Aortic smooth muscle cell (primary cell): ENCODE data around the gene FOXD4L3. TPM values are rescaled to one million over a fixed set of nuclear protein-coding genes. Genes with fewer than 3 reads are reported as not detected.

ENCODE experiments used
- total RNA-seq: library from RNA; depleted of rRNA; stranded (reverse); fragments of >200 nt; gene quantifications from 2 replicates; pipeline ENCODE4 v1.2.3, GENCODE V29; 2014

FOXD4L3 gene
- 0.13 TPM in 1 of 2 replicates, not detected in the other for total RNA-seq

DNA sequence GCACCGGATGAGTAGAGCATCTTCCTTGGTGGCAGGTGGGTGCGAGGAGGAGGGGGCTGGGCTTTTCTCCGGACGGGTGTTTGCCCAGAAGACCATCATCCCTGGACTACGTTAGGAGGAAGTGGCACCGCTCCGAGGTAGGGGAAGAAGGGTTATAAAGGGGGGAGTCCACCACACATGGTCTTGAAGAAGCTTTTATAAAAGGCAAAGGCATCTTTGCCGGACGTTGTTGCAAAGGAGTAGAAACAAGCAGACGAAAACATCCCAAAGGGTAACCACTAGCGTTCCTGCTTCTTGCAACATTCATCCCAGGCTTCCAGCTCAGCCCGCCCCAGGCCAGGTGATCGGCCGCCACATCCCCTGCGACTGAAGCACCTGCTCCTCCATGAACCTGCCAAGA is at the start of gene FOXD4L3:
Gene FOXD4L3 (plus strand): TSS at position 301 of the 400 bp plus-strand sequence. CDS start 85 bp downstream, at position 386.

Other genes with a start within 250 kb of the FOXD4L3 start
- 25.4 and 32.5 TPM in 2 replicates for gene ZNG1C, start 60.9 kb upstream of the FOXD4L3 start, total RNA-seq
- 47.8 and 66.7 TPM in 2 replicates for gene PGM5, start 53.7 kb downstream of the FOXD4L3 start, total RNA-seq
- not detected in 2 replicates for gene TMEM252, start 238.0 kb downstream of the FOXD4L3 start, total RNA-seq